Loucy (cell line): ENCODE results near the gene WDR45B.

ENCODE experiments used
- EZH2phosphoT487 ChIP-seq: fragments of 200-600 bp; IDR thresholded peaks from 2 replicates; pipeline ENCODE4 v1.6.1; 2018; ENCODE audit warnings: antibody characterized with exemption, mild to moderate bottlenecking, moderate library complexity, borderline replicate concordance
- TF ChIP-seq, protein P1 (sequence below): fragments of 200-600 bp; sonication (generic); conservative IDR thresholded peaks from 2 replicates; pipeline ENCODE4 v1.5.1; 2014; ENCODE audit warnings: mild to moderate bottlenecking, antibody characterized with exemption, low read length

DNA sequence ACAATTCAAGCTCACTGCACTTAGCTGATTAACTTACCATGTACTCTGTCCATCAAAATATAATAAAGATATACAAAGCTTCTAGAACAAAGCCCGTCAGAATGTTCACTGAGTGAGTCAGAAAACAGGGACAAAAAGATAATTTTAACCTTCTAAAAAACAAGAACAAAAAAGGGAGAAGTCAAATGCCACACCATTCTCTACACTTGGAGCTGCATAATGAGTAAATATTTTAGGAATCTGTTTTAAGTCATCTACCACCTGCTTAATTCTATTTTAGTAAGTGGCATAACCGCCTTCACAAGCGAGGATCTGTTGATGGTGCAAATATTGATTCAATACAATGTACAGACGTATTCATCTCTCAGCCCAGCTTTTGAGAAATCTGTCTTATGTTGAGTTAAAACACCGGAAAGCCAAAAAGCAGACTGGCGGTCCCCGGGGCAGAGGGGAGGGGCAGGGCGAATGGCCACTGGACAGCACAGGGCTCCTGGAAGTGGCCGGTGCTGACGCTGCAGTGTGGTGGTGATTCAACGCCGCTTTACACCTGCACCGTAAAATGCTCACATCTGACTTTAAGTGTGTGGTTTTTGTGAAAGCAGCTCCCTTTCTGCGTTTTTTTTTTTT lies 30.1 kb upstream of the WDR45B start:
- TF ChIP-seq, protein P1, sequence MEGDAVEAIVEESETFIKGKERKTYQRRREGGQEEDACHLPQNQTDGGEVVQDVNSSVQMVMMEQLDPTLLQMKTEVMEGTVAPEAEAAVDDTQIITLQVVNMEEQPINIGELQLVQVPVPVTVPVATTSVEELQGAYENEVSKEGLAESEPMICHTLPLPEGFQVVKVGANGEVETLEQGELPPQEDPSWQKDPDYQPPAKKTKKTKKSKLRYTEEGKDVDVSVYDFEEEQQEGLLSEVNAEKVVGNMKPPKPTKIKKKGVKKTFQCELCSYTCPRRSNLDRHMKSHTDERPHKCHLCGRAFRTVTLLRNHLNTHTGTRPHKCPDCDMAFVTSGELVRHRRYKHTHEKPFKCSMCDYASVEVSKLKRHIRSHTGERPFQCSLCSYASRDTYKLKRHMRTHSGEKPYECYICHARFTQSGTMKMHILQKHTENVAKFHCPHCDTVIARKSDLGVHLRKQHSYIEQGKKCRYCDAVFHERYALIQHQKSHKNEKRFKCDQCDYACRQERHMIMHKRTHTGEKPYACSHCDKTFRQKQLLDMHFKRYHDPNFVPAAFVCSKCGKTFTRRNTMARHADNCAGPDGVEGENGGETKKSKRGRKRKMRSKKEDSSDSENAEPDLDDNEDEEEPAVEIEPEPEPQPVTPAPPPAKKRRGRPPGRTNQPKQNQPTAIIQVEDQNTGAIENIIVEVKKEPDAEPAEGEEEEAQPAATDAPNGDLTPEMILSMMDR = no peak
- TF ChIP-seq EZH2phosphoT487 = no peak
